Endothelial cell of umbilical vein (primary cell): ENCODE data around the gene ARFIP1. TPM values are rescaled to one million over a fixed set of nuclear protein-coding genes. Genes with fewer than 3 reads are reported as not detected.

Experiments
- BruUV-seq: library from RNA; stranded (reverse); fragments of 400-500 nt; replicated peaks from 2 replicates; lab custom pipeline; 2021; lab: Mats Ljungman, UMichigan
- CTCF ChIA-PET: fragments of 300-600, 350-600 bp; sonication (Branson Sonifier 250); formaldehyde crosslinking; loops from one replicate; lab custom pipeline; 2021; ENCODE audit warnings: antibody characterized with exemption, inconsistent platforms; lab: Charles Lee
- POLR2A ChIA-PET: fragments of 300-600, 350-600 bp; sonication (Branson Sonifier 250); formaldehyde crosslinking; loops from one replicate; lab custom pipeline; 2021; ENCODE audit warnings: antibody characterized with exemption, inconsistent platforms; lab: Charles Lee
- DNase-seq: peaks from one replicate; pipeline ENCODE4 v3.0.0-alpha.2; 2011; ENCODE audit warnings: low read depth, low spot score
- FAIRE-seq: peaks from 2 replicates; lab custom pipeline; 2011; peaks lifted over from hg19 to GRCh38; lab: Jason Lieb, UNC
- H2AFZ ChIP-seq: 2 replicates; pipeline ENCODE4 v1.6.0; 2012; ENCODE audit warnings: low read depth, low read length, control low read depth, inconsistent platforms
- H3K27ac ChIP-seq: 2 replicates; pipeline ENCODE4 v1.5.1; 2011; ENCODE audit warnings: low read depth, mild to moderate bottlenecking, control low read depth, low read length, moderate library complexity; ENCODE audit not compliant: insufficient read depth
- H3K27me3 ChIP-seq, 2 experiments: 2 replicates each; pipeline versions ENCODE4 v1.6.0 to v1.6.1; 2011; ENCODE audit warnings: low read length in 2 of 2, mixed read lengths in 1 of 2; ENCODE audit not compliant: control insufficient read depth in 2 of 2, insufficient read depth in 2 of 2
- H3K36me3 ChIP-seq, 2 experiments: 2 replicates in 1 of 2; 3 replicates in 1 of 2; pipeline ENCODE4 v1.5.1; 2011; ENCODE audit warnings: low read length in 2 of 2, mild to moderate bottlenecking in 1 of 2, moderate library complexity in 1 of 2; ENCODE audit not compliant: control insufficient read depth in 2 of 2, insufficient read depth in 2 of 2; ENCODE audit errors: extremely low read depth in 1 of 2
- H3K4me1 ChIP-seq: 3 replicates; pipeline ENCODE4 v1.5.1; 2011; ENCODE audit warnings: mild to moderate bottlenecking, low read length; ENCODE audit not compliant: control insufficient read depth, insufficient read depth; ENCODE audit errors: extremely low read depth
- H3K4me2 ChIP-seq: 2 replicates; pipeline ENCODE4 v1.6.1; 2011; ENCODE audit warnings: low read length, control low read depth, mixed read lengths; ENCODE audit not compliant: insufficient read depth
- H3K4me3 ChIP-seq, 3 experiments: fragments of 200-600 bp in 1 of 3; sonication (generic), shearing (Covaris generic) in 1 of 3; replicated peaks in 1 of 3; 2 replicates each; pipeline ENCODE4 v1.5.1; 2011 to 2016; ENCODE audit warnings: control low read depth in 3 of 3, low read length in 3 of 3, mild to moderate bottlenecking in 2 of 3, inconsistent platforms in 1 of 3, low read depth in 1 of 3, moderate library complexity in 1 of 3; ENCODE audit not compliant: insufficient read depth in 1 of 3
- H3K79me2 ChIP-seq: 2 replicates; pipeline ENCODE4 v1.6.0; 2012; ENCODE audit warnings: low read length, inconsistent platforms; ENCODE audit not compliant: control insufficient read depth, insufficient read depth
- H3K9ac ChIP-seq: replicated peaks from 2 replicates; pipeline ENCODE3; 2011; ENCODE audit warnings: low read length, control low read depth; ENCODE audit not compliant: insufficient read depth; ENCODE audit errors: extremely low read depth
- H3K9me1 ChIP-seq: replicated peaks from 3 replicates; pipeline ENCODE4 v1.6.0; 2011; ENCODE audit warnings: mild to moderate bottlenecking, low read length; ENCODE audit not compliant: control insufficient read depth, insufficient read depth; ENCODE audit errors: extremely low read depth
- H3K9me3 ChIP-seq: replicated peaks from 2 replicates; pipeline ENCODE4 v1.5.1; 2012; ENCODE audit warnings: low read length, inconsistent platforms; ENCODE audit not compliant: control insufficient read depth, insufficient read depth
- H4K20me1 ChIP-seq: replicated peaks from 2 replicates; pipeline ENCODE3; 2011; ENCODE audit warnings: mild to moderate bottlenecking, low read length; ENCODE audit not compliant: control insufficient read depth, insufficient read depth; ENCODE audit errors: extremely low read depth
- EZH2 ChIP-seq: IDR thresholded peaks from 2 replicates; pipeline ENCODE4 v1.6.1; 2012; ENCODE audit warnings: borderline replicate concordance, low read depth, mild to moderate bottlenecking, moderate library complexity, low read length, inconsistent platforms; ENCODE audit not compliant: severe bottlenecking
- GATA2 ChIP-seq: IDR thresholded peaks from 2 replicates; pipeline ENCODE4 v1.7.0; 2011; ENCODE audit warnings: low read depth, mild to moderate bottlenecking, moderate library complexity, mixed read lengths, low read length; ENCODE audit not compliant: insufficient read length, insufficient read depth
- MYC ChIP-seq: IDR thresholded peaks from one replicate; pipeline ENCODE4 v1.6.1; 2011; ENCODE audit warnings: mild to moderate bottlenecking, low read depth, low read length
- POLR2A ChIP-seq: IDR thresholded peaks from 2 replicates; pipeline ENCODE4 v1.6.1; 2012; ENCODE audit warnings: low read depth, mild to moderate bottlenecking, control low read depth, low read length
- dilution Hi-C: fragments of 300-500 bp; cut with MboI; formaldehyde crosslinking; loops from one replicate; pipeline ENCODE4 v1.15.0; 2019; ENCODE audit warnings: low sequenced_read_pairs; ENCODE audit not compliant: extremely low pct_ligation_motif_present
- intact Hi-C: fragments of 100-400 bp; cut with micrococcal nuclease; formaldehyde crosslinking; loops from one replicate; pipeline ENCODE4 v1.10.0; 2022
- polyA plus RNA-seq, 4 experiments: library from polyadenylated mRNA; depleted of rRNA in 3 of 4; stranded (reverse) in 3 of 4; unstranded in 1 of 4; fragments of >200 nt; gene quantifications; 2 replicates each; pipeline versions ENCODE4 v1.2.1 to v1.2.3, GENCODE V29; 2011 to 2012; ENCODE audit warnings: missing spikeins in 1 of 4
- total RNA-seq: library from RNA; stranded (reverse); gene quantifications from 2 replicates; pipeline ENCODE4 v1.2.3, GENCODE V29; 2021
- TF ChIP-seq, protein P1 (sequence below), 2 donors: IDR thresholded peaks; 1 replicate in 1 of 2; 2 replicates in 1 of 2; pipeline ENCODE4 v1.5.1; 2011; ENCODE audit warnings: low read length in 2 of 2, mild to moderate bottlenecking in 2 of 2, moderate library complexity in 2 of 2, control low read depth in 1 of 2, inconsistent platforms in 1 of 2, low read depth in 1 of 2; ENCODE audit not compliant: insufficient read depth in 1 of 2; ENCODE audit errors: extremely low read depth in 1 of 2
- TF ChIP-seq, protein P2 (sequence below): IDR thresholded peaks from 2 replicates; pipeline ENCODE4 v1.6.1; 2011; ENCODE audit not compliant: insufficient read depth, insufficient read length

ARFIP1 gene
- total and polyA plus RNA-seq, 2 donors (not counting 3 experiments of a cell fraction or from before 2014, with no cell fraction given), result 10.0 to 24.2 TPM

DNA sequence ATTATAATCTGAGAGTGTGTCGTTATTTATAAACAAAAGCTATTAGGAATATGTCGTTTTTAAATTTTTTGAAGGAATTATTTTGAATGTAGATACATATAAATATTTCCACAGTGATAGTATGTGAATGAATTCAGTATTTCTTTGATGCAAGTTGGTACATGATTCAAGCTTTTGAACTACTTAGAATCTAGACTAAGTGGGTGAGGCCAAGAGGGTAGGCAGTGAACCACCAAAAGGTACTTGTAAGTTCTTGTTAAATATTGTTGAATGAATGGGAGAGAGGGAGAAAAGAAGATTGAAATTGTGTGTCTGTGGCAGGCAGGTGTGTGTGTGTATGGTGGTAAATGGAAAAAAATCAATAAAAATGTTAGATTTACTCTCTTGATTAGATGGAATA lies 69.6 kb downstream of the ARFIP1 start:
- H3K9me3 ChIP-seq, result peaks cover 2% of the 10 kb centered on the region
- no peak overlapping the region for H3K9ac ChIP-seq
- ChIA-PET CTCF (interaction anchor here (0.7 to 3.6 kb wide), 6 partner anchors 19 to 282 kb away, joined by 3 to 60 read pairs (median 20); no protein-coding TSS in a partner anchor), POLR2A (no interaction called here)
- no peak overlapping the region for H3K27ac ChIP-seq
- H3K36me3 ChIP-seq, result no peaks in the 10 kb centered on the region
- no peaks in the 10 kb centered on the region for H3K9me1 ChIP-seq
- no peak overlapping the region for H3K4me2 ChIP-seq
- DNase-seq (no peak), FAIRE-seq (no peak)
- dilution Hi-C loops, result no loop called here
- H3K4me3 ChIP-seq, result no peak overlapping the region
- no peak for TF ChIP-seq EZH2
- no peak for TF ChIP-seq MYC
- TF ChIP-seq POLR2A, result no peak
- TF ChIP-seq GATA2, result no peak
- TF ChIP-seq, protein P1, sequence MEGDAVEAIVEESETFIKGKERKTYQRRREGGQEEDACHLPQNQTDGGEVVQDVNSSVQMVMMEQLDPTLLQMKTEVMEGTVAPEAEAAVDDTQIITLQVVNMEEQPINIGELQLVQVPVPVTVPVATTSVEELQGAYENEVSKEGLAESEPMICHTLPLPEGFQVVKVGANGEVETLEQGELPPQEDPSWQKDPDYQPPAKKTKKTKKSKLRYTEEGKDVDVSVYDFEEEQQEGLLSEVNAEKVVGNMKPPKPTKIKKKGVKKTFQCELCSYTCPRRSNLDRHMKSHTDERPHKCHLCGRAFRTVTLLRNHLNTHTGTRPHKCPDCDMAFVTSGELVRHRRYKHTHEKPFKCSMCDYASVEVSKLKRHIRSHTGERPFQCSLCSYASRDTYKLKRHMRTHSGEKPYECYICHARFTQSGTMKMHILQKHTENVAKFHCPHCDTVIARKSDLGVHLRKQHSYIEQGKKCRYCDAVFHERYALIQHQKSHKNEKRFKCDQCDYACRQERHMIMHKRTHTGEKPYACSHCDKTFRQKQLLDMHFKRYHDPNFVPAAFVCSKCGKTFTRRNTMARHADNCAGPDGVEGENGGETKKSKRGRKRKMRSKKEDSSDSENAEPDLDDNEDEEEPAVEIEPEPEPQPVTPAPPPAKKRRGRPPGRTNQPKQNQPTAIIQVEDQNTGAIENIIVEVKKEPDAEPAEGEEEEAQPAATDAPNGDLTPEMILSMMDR (IDR thresholded peaks at IDR 0.05; ENCODE audit: extremely low read depth in 1 of 2, insufficient read depth in 1 of 2, low read depth in 1 of 2, low read length in 2 of 2), result no peak
- TF ChIP-seq, protein P2, sequence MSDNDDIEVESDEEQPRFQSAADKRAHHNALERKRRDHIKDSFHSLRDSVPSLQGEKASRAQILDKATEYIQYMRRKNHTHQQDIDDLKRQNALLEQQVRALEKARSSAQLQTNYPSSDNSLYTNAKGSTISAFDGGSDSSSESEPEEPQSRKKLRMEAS, result no peak
- intact Hi-C loops, result no loop called here
- H3K4me1 ChIP-seq, result peaks cover 7% of the 10 kb centered on the region
- no peaks in the 10 kb centered on the region for H4K20me1 ChIP-seq
- H3K27me3 ChIP-seq, result no peaks in the 10 kb centered on the region
- no peaks in the 10 kb centered on the region for H3K79me2 ChIP-seq
- no TSS peak for BruUV-seq
- no peak overlapping the region for H2AFZ ChIP-seq
